Mesenchymal stem cell (in vitro differentiated cells and primary cell): ENCODE measurements around the gene TCN1. TPM values are rescaled to one million over a fixed set of nuclear protein-coding genes. Genes with fewer than 3 reads are reported as not detected.
"Not testable (repeated sequence)": the region's sequence is repeated elsewhere in the genome, so short reads cannot be mapped to it uniquely, and the experiment has no call there.

Experiments
- DNase-seq: peaks from one replicate; pipeline ENCODE4 v3.0.0-alpha.2; 2013
- H2AFZ ChIP-seq: one replicate; pipeline ENCODE4 v1.6.1; 2013; ENCODE audit warnings: low read depth, mild to moderate bottlenecking, control low read depth, inconsistent platforms, low read length, moderate library complexity
- H2AK5ac ChIP-seq: 2 replicates; pipeline ENCODE4 v1.6.1; 2013; ENCODE audit warnings: low read length, moderate library complexity, mild to moderate bottlenecking, inconsistent platforms; ENCODE audit not compliant: severe bottlenecking
- H2BK120ac ChIP-seq: one replicate; pipeline ENCODE4 v1.6.1; 2013; ENCODE audit warnings: low read depth, mild to moderate bottlenecking, inconsistent platforms, low read length, moderate library complexity
- H2BK12ac ChIP-seq, 2 experiments: one replicate each; pipeline ENCODE4 v1.6.1; 2013; ENCODE audit warnings: inconsistent platforms in 2 of 2, low read length in 2 of 2, mild to moderate bottlenecking in 2 of 2, moderate library complexity in 2 of 2, control low read depth in 1 of 2
- H2BK15ac ChIP-seq: one replicate; pipeline ENCODE4 v1.6.1; 2013; ENCODE audit warnings: mild to moderate bottlenecking, low read depth, inconsistent platforms; ENCODE audit not compliant: poor library complexity, severe bottlenecking
- H2BK5ac ChIP-seq: 2 replicates; pipeline ENCODE4 v1.6.1; 2013; ENCODE audit warnings: low read depth, mild to moderate bottlenecking, low read length, control low read depth, inconsistent platforms; ENCODE audit not compliant: poor library complexity, severe bottlenecking
- H3K14ac ChIP-seq, 2 experiments: one replicate each; pipeline ENCODE4 v1.6.1; 2013; ENCODE audit warnings: inconsistent platforms in 2 of 2, low read length in 2 of 2, control low read depth in 1 of 2, mild to moderate bottlenecking in 1 of 2, moderate library complexity in 1 of 2
- H3K18ac ChIP-seq, 2 experiments: one replicate each; pipeline ENCODE4 v1.6.1; 2013; ENCODE audit warnings: inconsistent platforms in 2 of 2, low read length in 2 of 2, control low read depth in 1 of 2, low read depth in 1 of 2, mild to moderate bottlenecking in 1 of 2
- H3K23ac ChIP-seq, 2 experiments: one replicate each; pipeline ENCODE4 v1.6.1; 2013; ENCODE audit warnings: inconsistent platforms in 2 of 2, low read length in 2 of 2, mild to moderate bottlenecking in 2 of 2, moderate library complexity in 2 of 2, control low read depth in 1 of 2
- H3K27ac ChIP-seq: 2 replicates; pipeline ENCODE4 v1.5.1; 2013; ENCODE audit warnings: mild to moderate bottlenecking, moderate library complexity, low read length, control low read depth, inconsistent platforms; ENCODE audit not compliant: poor library complexity, severe bottlenecking
- H3K27me3 ChIP-seq, 2 experiments: 2 replicates each; pipeline versions ENCODE4 v1.6.1 to v1.7.0; 2013; ENCODE audit warnings: low read length in 2 of 2, mild to moderate bottlenecking in 2 of 2, moderate library complexity in 2 of 2, control low read depth in 1 of 2, inconsistent platforms in 1 of 2; ENCODE audit not compliant: control insufficient read depth in 1 of 2, insufficient read depth in 1 of 2
- H3K36me3 ChIP-seq, 2 experiments: 2 replicates each; pipeline versions ENCODE4 v1.6.1 to v1.7.0; 2013; ENCODE audit warnings: low read length in 2 of 2, control low read depth in 1 of 2, inconsistent platforms in 1 of 2, low read depth in 1 of 2, mild to moderate bottlenecking in 1 of 2; ENCODE audit not compliant: insufficient read depth in 2 of 2, control insufficient read depth in 1 of 2
- H3K4ac ChIP-seq, 2 experiments: one replicate each; pipeline ENCODE4 v1.6.1; 2013; ENCODE audit warnings: inconsistent platforms in 2 of 2, low read length in 2 of 2, mild to moderate bottlenecking in 2 of 2, moderate library complexity in 2 of 2, control low read depth in 1 of 2, low read depth in 1 of 2
- H3K4me1 ChIP-seq: 2 replicates; pipeline ENCODE4 v1.6.1; 2013; ENCODE audit warnings: low read depth, low read length, control low read depth; ENCODE audit not compliant: control insufficient read depth, insufficient read depth
- H3K4me2 ChIP-seq: 2 replicates; pipeline ENCODE4 v1.6.1; 2013; ENCODE audit warnings: low read length, mild to moderate bottlenecking, inconsistent platforms; ENCODE audit not compliant: poor library complexity, severe bottlenecking
- H3K4me3 ChIP-seq, 2 experiments: 2 replicates each; pipeline versions ENCODE4 v1.5.1 to v1.7.0; 2013; ENCODE audit warnings: low read length in 2 of 2, mild to moderate bottlenecking in 2 of 2, control low read depth in 1 of 2, low read depth in 1 of 2; ENCODE audit not compliant: insufficient read depth in 1 of 2
- H3K79me1 ChIP-seq: replicated peaks from 2 replicates; pipeline ENCODE4 v1.6.1; 2013; ENCODE audit warnings: mild to moderate bottlenecking, control low read depth, low read length, inconsistent platforms; ENCODE audit not compliant: poor library complexity, severe bottlenecking
- H3K9ac ChIP-seq: 2 replicates; pipeline ENCODE4 v1.7.0; 2013; ENCODE audit warnings: mild to moderate bottlenecking, low read length, moderate library complexity
- H3K9me3 ChIP-seq: 2 replicates; pipeline ENCODE4 v1.7.0; 2013; ENCODE audit warnings: mild to moderate bottlenecking, low read length; ENCODE audit not compliant: control insufficient read depth
- H4K8ac ChIP-seq: one replicate; pipeline ENCODE4 v1.6.1; 2013; ENCODE audit warnings: inconsistent platforms, mild to moderate bottlenecking, low read length, moderate library complexity
- H4K91ac ChIP-seq: one replicate; pipeline ENCODE4 v1.6.1; 2013; ENCODE audit warnings: mild to moderate bottlenecking, low read length, inconsistent platforms
- WGBS: methylation state at CpG from one replicate; pipeline ENCODE4 v1.1.7; 2013; ENCODE audit warnings: mixed read lengths; 5-methylcytosine and 5-hydroxymethylcytosine counted together
- polyA plus RNA-seq, 2 experiments: library from polyadenylated mRNA; stranded (reverse); fragments of 200-250 nt; gene quantifications; one replicate each; pipeline ENCODE4 v1.2.3, GENCODE V29; 2013

TCN1 gene, protein sequence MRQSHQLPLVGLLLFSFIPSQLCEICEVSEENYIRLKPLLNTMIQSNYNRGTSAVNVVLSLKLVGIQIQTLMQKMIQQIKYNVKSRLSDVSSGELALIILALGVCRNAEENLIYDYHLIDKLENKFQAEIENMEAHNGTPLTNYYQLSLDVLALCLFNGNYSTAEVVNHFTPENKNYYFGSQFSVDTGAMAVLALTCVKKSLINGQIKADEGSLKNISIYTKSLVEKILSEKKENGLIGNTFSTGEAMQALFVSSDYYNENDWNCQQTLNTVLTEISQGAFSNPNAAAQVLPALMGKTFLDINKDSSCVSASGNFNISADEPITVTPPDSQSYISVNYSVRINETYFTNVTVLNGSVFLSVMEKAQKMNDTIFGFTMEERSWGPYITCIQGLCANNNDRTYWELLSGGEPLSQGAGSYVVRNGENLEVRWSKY
- polyA plus RNA-seq (2013, experiment 1 of 2) = 0.23 TPM
- 0.49 TPM for polyA plus RNA-seq (2013, experiment 2 of 2)

DNA sequence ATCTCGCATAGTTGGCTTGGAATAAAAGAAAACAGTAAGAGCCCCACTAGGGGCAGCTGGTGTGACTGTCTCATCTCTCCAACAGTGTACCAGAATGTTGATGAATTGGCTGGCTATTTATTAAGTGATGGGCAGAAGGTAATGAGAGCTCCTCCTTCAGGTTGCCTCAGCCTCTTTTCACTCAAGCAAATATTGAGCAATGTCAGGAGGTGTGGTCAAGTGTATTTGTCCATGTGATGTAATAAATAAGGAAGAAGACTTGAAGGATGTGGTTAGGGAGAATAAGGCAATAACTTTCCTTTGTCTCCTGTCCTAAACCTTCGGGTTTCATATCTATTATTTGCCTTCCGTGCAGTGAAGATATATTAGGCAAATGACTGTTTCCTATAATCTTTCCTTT, at the start of gene TCN1:
TSS of gene TCN1 (minus strand) at position 91 of the 400 bp plus-strand sequence. CDS start at position 74, 17 bp downstream.
- no peak within 1 kb of the TSS for H3K27ac ChIP-seq
- no peak within 1 kb of the TSS for H3K14ac ChIP-seq
- H3K4me1 ChIP-seq = no peaks in the 10 kb centered on the region
- no peak within 1 kb of the TSS for H3K9ac ChIP-seq
- H3K9me3 ChIP-seq = peaks cover 11% of the 10 kb centered on the region
- no peaks in the 10 kb centered on the region for H3K79me1 ChIP-seq
- no peak within 1 kb of the TSS for H2BK5ac ChIP-seq
- H3K4me2 ChIP-seq = no peak within 1 kb of the TSS
- WGBS = 69% methylated on average over 3 of the region's 3 CpGs
- DNase-seq = no peak
- no peak within 1 kb of the TSS for H2BK12ac ChIP-seq
- no peaks in the 10 kb centered on the region for H3K27me3 ChIP-seq
- no peak within 1 kb of the TSS for H3K4me3 ChIP-seq
- H4K91ac ChIP-seq = no peak within 1 kb of the TSS
- H2BK120ac ChIP-seq = no peak within 1 kb of the TSS
- no peak within 1 kb of the TSS for H2AK5ac ChIP-seq
- H2AFZ ChIP-seq = no peak within 1 kb of the TSS
- H4K8ac ChIP-seq = no peak within 1 kb of the TSS
- no peaks in the 10 kb centered on the region for H3K36me3 ChIP-seq
- H3K18ac ChIP-seq = no peak within 1 kb of the TSS
- no peak within 1 kb of the TSS for H3K4ac ChIP-seq
- H2BK15ac ChIP-seq = no peak within 1 kb of the TSS
- H3K23ac ChIP-seq = no peak within 1 kb of the TSS

DNA sequence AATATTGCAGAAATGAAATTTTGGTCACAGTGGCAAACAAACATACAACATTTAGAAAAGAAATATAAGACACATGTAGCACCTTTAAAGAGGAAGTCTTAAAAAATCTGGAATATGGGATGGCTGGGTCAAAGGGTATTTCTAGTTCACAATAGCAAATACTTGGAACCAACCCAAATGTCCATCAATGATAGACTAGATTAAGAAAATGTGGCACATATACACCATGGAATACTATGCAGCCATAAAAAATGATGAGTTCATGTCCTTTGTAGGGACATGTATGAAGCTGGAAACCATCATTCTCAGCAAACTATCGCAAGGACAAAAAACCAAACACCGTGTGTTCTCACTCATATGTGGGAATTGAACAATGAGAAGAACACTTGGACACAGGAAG, 37.3 kb upstream of the TCN1 start:
- not testable (repeated sequence) for H3K9ac ChIP-seq, H3K4me1 ChIP-seq, H3K36me3 ChIP-seq, H3K18ac ChIP-seq, H4K8ac ChIP-seq, H3K27ac ChIP-seq, H3K9me3 ChIP-seq, H2AK5ac ChIP-seq, H2AFZ ChIP-seq, H3K23ac ChIP-seq, H3K79me1 ChIP-seq, H3K4me3 ChIP-seq, H3K27me3 ChIP-seq, H2BK5ac ChIP-seq, H2BK12ac ChIP-seq, H2BK120ac ChIP-seq, H3K4ac ChIP-seq, DNase-seq, H2BK15ac ChIP-seq, H3K4me2 ChIP-seq, H3K14ac ChIP-seq, H4K91ac ChIP-seq
- WGBS = 100% methylated on average over 1 of the region's 2 CpGs

DNA sequence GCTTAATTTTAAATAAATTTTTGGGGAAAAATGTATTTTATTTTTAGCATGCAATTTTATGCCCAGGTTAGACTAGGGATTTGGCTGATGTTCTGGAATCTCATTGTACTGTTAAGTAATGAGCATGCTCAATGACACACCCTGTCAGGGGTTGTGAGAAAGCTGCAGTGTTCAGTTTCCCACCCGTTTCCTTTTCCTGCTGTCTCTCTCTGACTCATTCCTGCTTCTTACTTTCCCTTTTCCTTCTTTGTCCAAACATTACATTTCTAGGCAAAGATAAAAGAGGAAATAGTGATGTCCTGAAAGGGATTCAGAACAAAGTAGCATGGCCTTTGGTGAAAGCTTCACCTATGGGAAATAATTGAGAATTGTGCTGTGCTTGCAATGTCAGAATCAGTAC, 35.0 kb upstream of the TCN1 start:
- H2BK15ac ChIP-seq = no peak overlapping the region
- H3K27me3 ChIP-seq = no peaks in the 10 kb centered on the region
- H3K4me1 ChIP-seq = peaks cover 2% of the 10 kb centered on the region
- H3K79me1 ChIP-seq = no peaks in the 10 kb centered on the region
- H3K36me3 ChIP-seq = no peaks in the 10 kb centered on the region
- H3K9ac ChIP-seq = no peak overlapping the region
- H2AK5ac ChIP-seq = no peak overlapping the region
- H3K27ac ChIP-seq = no peak overlapping the region
- H3K18ac ChIP-seq = no peak overlapping the region
- no peak overlapping the region for H2BK12ac ChIP-seq
- no peak overlapping the region for H3K4me3 ChIP-seq
- peaks cover 7% of the 10 kb centered on the region for H3K9me3 ChIP-seq
- no peak overlapping the region for H2AFZ ChIP-seq
- H2BK120ac ChIP-seq = no peak overlapping the region
- no peak overlapping the region for H3K23ac ChIP-seq
- H3K4me2 ChIP-seq = no peak overlapping the region
- peak; percentile 88 for DNase-seq
- no CpG with 5 or more reads among the region's 1 CpG for WGBS
- no peak overlapping the region for H4K8ac ChIP-seq
- no peak overlapping the region for H3K4ac ChIP-seq
- no peak overlapping the region for H3K14ac ChIP-seq
- H2BK5ac ChIP-seq = no peak overlapping the region
- no peak overlapping the region for H4K91ac ChIP-seq

DNA sequence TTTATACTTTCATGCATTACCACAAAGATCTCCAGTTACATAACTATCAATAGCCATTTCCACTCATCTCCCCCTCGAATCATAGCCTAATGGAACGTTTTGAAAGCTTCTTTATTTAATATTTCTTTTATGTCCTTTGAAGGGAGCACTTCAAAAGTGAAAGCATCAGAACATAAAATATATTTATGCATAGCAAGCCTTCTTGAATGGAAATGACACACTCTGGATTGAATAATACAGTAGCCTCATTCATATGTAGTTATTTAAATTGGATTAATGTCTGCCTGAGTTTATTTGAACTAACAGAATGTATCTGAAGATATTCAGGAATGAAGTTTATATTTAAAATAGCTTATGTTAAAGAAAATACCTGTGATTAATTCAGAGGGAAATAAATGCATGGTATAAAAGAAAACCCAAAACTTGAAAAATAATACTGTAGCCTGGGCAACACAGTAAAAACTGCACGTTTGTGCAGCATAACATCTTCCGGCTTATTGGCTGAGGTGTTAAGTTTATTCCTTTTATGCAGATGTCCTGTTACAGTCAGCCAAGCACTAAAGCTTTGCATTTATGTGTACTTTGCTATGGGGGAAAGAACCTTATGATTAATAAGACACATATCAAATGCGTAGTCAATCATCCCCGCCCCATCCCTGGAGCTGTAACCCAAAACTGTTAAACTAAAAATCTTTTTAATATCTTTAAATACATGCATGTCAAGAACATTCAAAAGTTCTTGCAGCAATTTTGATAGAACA, 34.3 kb upstream of the TCN1 start:
- Histone ChIP-seq H3K9ac (no peak overlapping the region), H2AK5ac (no peak overlapping the region), H2BK5ac (no peak overlapping the region), H4K91ac (no peak overlapping the region), H3K79me1 (no peaks in the 10 kb centered on the region), H3K36me3 (no peaks in the 10 kb centered on the region), H3K4me3 (no peak overlapping the region), H2BK15ac (no peak overlapping the region), H2BK12ac (no peak overlapping the region), H3K9me3 (peaks cover 7% of the 10 kb centered on the region), H3K14ac (no peak overlapping the region), H2BK120ac (no peak overlapping the region), H2AFZ (no peak overlapping the region), H3K4me1 (peaks cover 2% of the 10 kb centered on the region), H3K23ac (no peak overlapping the region), H3K27me3 (no peaks in the 10 kb centered on the region), H3K4me2 (no peak overlapping the region), H3K18ac (no peak overlapping the region), H3K27ac (no peak overlapping the region), H4K8ac (no peak overlapping the region), H3K4ac (no peak overlapping the region)
- WGBS = 90% methylated on average over 4 of the region's 6 CpGs
- DNase-seq = no peak
